Upper lobe of left lung (tissue), 4 donors: ENCODE data around the gene PIGN.

Source experiments
- CTCF ChIP-seq, 6 experiments: fragments of 450-650 bp in 4 of 6; fragments of 200-600 bp in 2 of 6; sonication (generic) in 2 of 6; IDR thresholded peaks; one replicate each; pipeline ENCODE4 v1.5.1; 2016 to 2019; ENCODE audit warnings: antibody characterized with exemption in 6 of 6
- POLR2A ChIP-seq, 4 donors: fragments of 450-650 bp; IDR thresholded peaks; one replicate each; pipeline ENCODE4 v1.5.1; 2016 to 2017; ENCODE audit warnings: antibody characterized with exemption in 4 of 4, mild to moderate bottlenecking in 2 of 4
- POLR2AphosphoS5 ChIP-seq, 2 donors: sonication (generic); formaldehyde crosslinking; IDR thresholded peaks; one replicate each; pipeline ENCODE4 v1.5.1; 2017; ENCODE audit warnings: antibody characterized with exemption in 2 of 2

GRCh38 chr18:62028715-62029114, 158.1 kb downstream of the PIGN start:
- no peak for TF ChIP-seq CTCF (IDR thresholded peaks at IDR 0.05)
- TF ChIP-seq POLR2AphosphoS5 (IDR thresholded peaks at IDR 0.05), result no peak
- no peak for TF ChIP-seq POLR2A (IDR thresholded peaks at IDR 0.05)
